ENCODE results near the gene INSR.

Gene INSR

GRCh38 chr19:7197119-7197759 lies 97.0 kb downstream of the INSR start:
- peak overlapping the region; percentile 45 for H3K4me3 ChIP-seq (ENCODE audit: low read depth, low read length)
- H3K27me3 ChIP-seq, result no peaks in the 10 kb centered on the region
- DNase-seq, result peak; percentile 87
- no peaks in the 10 kb centered on the region for H3K4me1 ChIP-seq
- no peak for TF ChIP-seq CTCF (IDR thresholded peaks at IDR 0.05; ENCODE audit: low read depth, low read length)
- H3K36me3 ChIP-seq, result no peaks in the 10 kb centered on the region
- H3K9me3 ChIP-seq, result no peaks in the 10 kb centered on the region

GRCh38 chr19:7196763-7197118 lies 97.5 kb downstream of the INSR start:
- H3K27me3 ChIP-seq, result no peaks in the 10 kb centered on the region
- TF ChIP-seq CTCF (IDR thresholded peaks at IDR 0.05; ENCODE audit: low read depth, low read length), result no peak
- no peaks in the 10 kb centered on the region for H3K9me3 ChIP-seq
- DNase-seq, result no peak
- peak overlapping the region; percentile 45; the same call in 1 of the 2 replicates for H3K4me3 ChIP-seq (ENCODE audit: low read depth, low read length)
- no peaks in the 10 kb centered on the region for H3K4me1 ChIP-seq
- no peaks in the 10 kb centered on the region for H3K36me3 ChIP-seq

GRCh38 chr19:7195046-7195445 lies 99.2 kb downstream of the INSR start:
- no peaks in the 10 kb centered on the region for H3K9me3 ChIP-seq
- H3K36me3 ChIP-seq, result no peaks in the 10 kb centered on the region
- no peaks in the 10 kb centered on the region for H3K4me1 ChIP-seq
- H3K27me3 ChIP-seq, result no peaks in the 10 kb centered on the region
- no peak for TF ChIP-seq CTCF (IDR thresholded peaks at IDR 0.05; ENCODE audit: low read depth, low read length)
- DNase-seq, result no peak
- no peak overlapping the region for H3K4me3 ChIP-seq (ENCODE audit: low read depth, low read length)

GRCh38 chr19:7194566-7194965 lies 99.6 kb downstream of the INSR start:
- no peaks in the 10 kb centered on the region for H3K36me3 ChIP-seq
- no peaks in the 10 kb centered on the region for H3K27me3 ChIP-seq
- H3K4me3 ChIP-seq (ENCODE audit: low read depth, low read length), result no peak overlapping the region
- H3K4me1 ChIP-seq, result no peaks in the 10 kb centered on the region
- DNase-seq, result no peak
- no peaks in the 10 kb centered on the region for H3K9me3 ChIP-seq
- TF ChIP-seq CTCF (IDR thresholded peaks at IDR 0.05; ENCODE audit: low read depth, low read length), result no peak

- no peaks in the 10 kb centered on the region for H3K9me3 ChIP-seq
- no peak for TF ChIP-seq CTCF (IDR thresholded peaks at IDR 0.05; ENCODE audit: low read depth, low read length)
- no peaks in the 10 kb centered on the region for H3K27me3 ChIP-seq
- no peaks in the 10 kb centered on the region for H3K36me3 ChIP-seq
- H3K4me1 ChIP-seq, result no peaks in the 10 kb centered on the region
- no peak overlapping the region for H3K4me3 ChIP-seq (ENCODE audit: low read depth, low read length)
- no peak for DNase-seq
These were observed 102.1 kb downstream of the INSR start for GRCh38 chr19:7191946-7192691.

Measured in BE2C (cell line).